ENCODE measurements around the gene CEP89.

- TF ChIP-seq POLR2A (IDR thresholded peaks at IDR 0.05; ENCODE audit: low read depth, low read length) (no peak), POLR2AphosphoS5 (IDR thresholded peaks at IDR 0.05; ENCODE audit: low read depth, low read length) (no peak)
These were observed 80.1 kb downstream of the CEP89 start for GRCh38 chr19:32891609-32892008.

Measured in GM12892 (cell line).